IMR-90 (cell line): ENCODE data around the gene DPCD. TPM values are rescaled to one million over a fixed set of nuclear protein-coding genes. Genes with fewer than 3 reads are reported as not detected.

ENCODE experiments used
- ATAC-seq: fragments of 200-7000 bp; cut with Tn5 transposase; 2 replicates; pipeline ENCODE4 v1.9.1; 2020; ENCODE audit warnings: low read depth, mild to moderate bottlenecking, moderate library complexity
- BruUV-seq: library from RNA; stranded (reverse); fragments of 400-500 nt; replicated peaks from 2 replicates; lab custom pipeline; 2021; lab: Mats Ljungman, UMichigan
- CTCF ChIA-PET: fragments of 300-600 bp; formaldehyde crosslinking; extraction: SDS; loops from one replicate; lab custom pipeline; 2021; ENCODE audit warnings: antibody characterized with exemption; lab: Yijun Ruan, JAX
- POLR2A ChIA-PET: fragments of 300-600 bp; sonication (Branson Sonifier 250); formaldehyde crosslinking; loops from one replicate; lab custom pipeline; 2022; ENCODE audit warnings: antibody characterized with exemption; ENCODE audit not compliant: unreplicated experiment; lab: Charles Lee
- DNase-seq: peaks from one replicate; pipeline ENCODE4 v3.0.0; 2013
- H2AFZ ChIP-seq: replicated peaks from 2 replicates; pipeline ENCODE3; 2013; ENCODE audit warnings: low read length, mild to moderate bottlenecking; ENCODE audit not compliant: poor library complexity
- H2AK5ac ChIP-seq: 2 replicates; pipeline ENCODE4 v1.6.1; 2013; ENCODE audit warnings: low read depth, low read length, inconsistent platforms
- H2AK9ac ChIP-seq: replicated peaks from 2 replicates; pipeline ENCODE3; 2013; ENCODE audit warnings: mild to moderate bottlenecking, low read depth, low read length, moderate library complexity; ENCODE audit not compliant: poor library complexity
- H2BK120ac ChIP-seq: 2 replicates; pipeline ENCODE4 v1.6.1; 2013; ENCODE audit warnings: low read depth, low read length, inconsistent platforms
- H2BK15ac ChIP-seq: 3 replicates; pipeline ENCODE4 v1.6.1; 2013; ENCODE audit warnings: low read depth, low read length, inconsistent platforms
- H2BK20ac ChIP-seq: 2 replicates; pipeline ENCODE4 v1.6.1; 2013; ENCODE audit warnings: low read depth, mild to moderate bottlenecking, inconsistent platforms, low read length, moderate library complexity
- H2BK5ac ChIP-seq: 2 replicates; pipeline ENCODE4 v1.6.1; 2013; ENCODE audit warnings: mild to moderate bottlenecking, low read depth, low read length, inconsistent platforms; ENCODE audit not compliant: poor library complexity, severe bottlenecking
- H3K14ac ChIP-seq: replicated peaks from 2 replicates; pipeline ENCODE4 v1.6.1; 2013; ENCODE audit warnings: low read depth, low read length, inconsistent platforms
- H3K18ac ChIP-seq: 2 replicates; pipeline ENCODE4 v1.6.1; 2013; ENCODE audit warnings: low read depth, low read length, control low read depth
- H3K23ac ChIP-seq: 2 replicates; pipeline ENCODE4 v1.6.1; 2013; ENCODE audit warnings: low read depth, low read length, inconsistent platforms
- H3K27ac ChIP-seq: 2 replicates; pipeline ENCODE4 v1.5.1; 2013; ENCODE audit warnings: mild to moderate bottlenecking, control low read depth, low read length; ENCODE audit not compliant: insufficient read depth
- H3K27me3 ChIP-seq: 2 replicates; pipeline ENCODE4 v1.6.1; 2013; ENCODE audit warnings: low read length; ENCODE audit not compliant: control insufficient read depth, insufficient read depth
- H3K36me3 ChIP-seq: 2 replicates; pipeline ENCODE4 v1.6.1; 2013; ENCODE audit warnings: low read length, mixed read lengths; ENCODE audit not compliant: control insufficient read depth, insufficient read depth
- H3K4ac ChIP-seq: 2 replicates; pipeline ENCODE4 v1.6.1; 2013; ENCODE audit warnings: low read depth, low read length, inconsistent platforms
- H3K4me1 ChIP-seq: 2 replicates; pipeline ENCODE4 v1.6.1; 2013; ENCODE audit warnings: low read length, mixed read lengths; ENCODE audit not compliant: control insufficient read depth, insufficient read depth
- H3K4me2 ChIP-seq: 2 replicates; pipeline ENCODE4 v1.6.1; 2013; ENCODE audit warnings: low read depth, mild to moderate bottlenecking, control low read depth, low read length, moderate library complexity
- H3K4me3 ChIP-seq: 2 replicates; pipeline ENCODE4 v1.5.1; 2013; ENCODE audit warnings: low read depth, mild to moderate bottlenecking, control low read depth, low read length, moderate library complexity; ENCODE audit not compliant: insufficient read depth
- H3K56ac ChIP-seq: 2 replicates; pipeline ENCODE4 v1.6.1; 2013; ENCODE audit warnings: low read length, inconsistent platforms; ENCODE audit not compliant: insufficient read depth; ENCODE audit errors: extremely low read depth
- H3K79me1 ChIP-seq, 2 experiments: 2 replicates each; pipeline ENCODE4 v1.6.1; 2013; ENCODE audit warnings: low read length in 2 of 2, inconsistent platforms in 1 of 2, low read depth in 1 of 2
- H3K9ac ChIP-seq: 2 replicates; pipeline ENCODE4 v1.6.1; 2013; ENCODE audit warnings: low read depth, low read length, control low read depth
- H3K9me1 ChIP-seq: 2 replicates; pipeline ENCODE4 v1.6.1; 2013; ENCODE audit warnings: low read length, inconsistent platforms; ENCODE audit not compliant: insufficient read depth
- H3K9me3 ChIP-seq: 2 replicates; pipeline ENCODE4 v1.6.1; 2013; ENCODE audit warnings: low read length; ENCODE audit not compliant: control insufficient read depth, insufficient read depth
- H4K20me1 ChIP-seq: 2 replicates; pipeline ENCODE4 v1.6.1; 2013; ENCODE audit warnings: low read length, inconsistent platforms; ENCODE audit not compliant: insufficient read depth
- H4K5ac ChIP-seq: 2 replicates; pipeline ENCODE4 v1.6.1; 2013; ENCODE audit warnings: mild to moderate bottlenecking, low read depth, low read length, control low read depth
- H4K8ac ChIP-seq, 2 experiments: 2 replicates each; pipeline ENCODE4 v1.6.1; 2013; ENCODE audit warnings: low read depth in 2 of 2, low read length in 2 of 2, control low read depth in 1 of 2, inconsistent platforms in 1 of 2
- H4K91ac ChIP-seq: 2 replicates; pipeline ENCODE4 v1.6.1; 2013; ENCODE audit warnings: low read depth, low read length, inconsistent platforms; ENCODE audit not compliant: insufficient read depth
- CEBPB ChIP-seq: IDR thresholded peaks from 2 replicates; pipeline ENCODE4 v1.6.1; 2012; ENCODE audit warnings: low read depth, low read length, improper control_type of control experiment
- CTCF ChIP-seq: conservative IDR thresholded peaks from 2 replicates; pipeline ENCODE4 v1.5.1; 2012; ENCODE audit warnings: mild to moderate bottlenecking, low read depth, low read length, improper control_type of control experiment
- ELK1 ChIP-seq: fragments of 150-350 bp; IDR thresholded peaks from 2 replicates; pipeline ENCODE4 v1.6.1; 2016; ENCODE audit warnings: low read depth, mild to moderate bottlenecking, low read length, moderate library complexity, borderline replicate concordance
- FOS ChIP-seq: fragments of 150-350 bp; IDR thresholded peaks from 2 replicates; pipeline ENCODE4 v1.6.1; 2016; ENCODE audit warnings: low read depth, low read length
- MAZ ChIP-seq: IDR thresholded peaks from 2 replicates; pipeline ENCODE4 v1.6.1; 2012; ENCODE audit warnings: low read depth, mild to moderate bottlenecking, low read length, improper control_type of control experiment, moderate library complexity, borderline replicate concordance
- NFE2L2 ChIP-seq: fragments of 150-350 bp; IDR thresholded peaks from 2 replicates; pipeline ENCODE4 v1.6.1; 2016; ENCODE audit warnings: low read depth, mild to moderate bottlenecking, low read length
- POLR2A ChIP-seq: IDR thresholded peaks from 2 replicates; pipeline ENCODE4 v1.6.1; 2012; ENCODE audit warnings: mild to moderate bottlenecking, low read depth, low read length
- SMC3 ChIP-seq: fragments of 150-350 bp; IDR thresholded peaks from 2 replicates; pipeline ENCODE4 v1.6.1; 2016; ENCODE audit warnings: low read depth, mild to moderate bottlenecking, antibody characterized with exemption, low read length, moderate library complexity
- USF2 ChIP-seq: fragments of 150-350 bp; IDR thresholded peaks from 2 replicates; pipeline ENCODE4 v1.6.1; 2017; ENCODE audit warnings: mild to moderate bottlenecking, antibody characterized with exemption, low read length, low read depth
- WGBS, 2 experiments: methylation state at CpG; one replicate each; pipeline versions ENCODE4 v1.1.5 to v1.1.7; 2013; ENCODE audit warnings: missing lambda C conversion rate in 2 of 2; ENCODE audit not compliant: insufficient read length in 1 of 2; ENCODE audit errors: extremely low coverage in 2 of 2; 5-methylcytosine and 5-hydroxymethylcytosine counted together
- dilution Hi-C: fragments of 300-500 bp; cut with HindIII; formaldehyde crosslinking; loops from one replicate; pipeline ENCODE4 v1.14.3; 2018; ENCODE audit warnings: low sequenced_read_pairs; ENCODE audit not compliant: unreplicated experiment
- in situ Hi-C: fragments of 300-500 bp; cut with MboI; formaldehyde crosslinking; loops from 3 replicates; pipeline ENCODE4 v1.14.3; 2019; ENCODE audit warnings: low sequenced_read_pairs, inconsistent platforms, mixed read lengths
- intact Hi-C: fragments of 100-400 bp; cut with micrococcal nuclease; formaldehyde crosslinking; loops from 2 replicates; pipeline ENCODE4 v1.10.0; 2022
- polyA plus RNA-seq, 3 experiments: library from polyadenylated mRNA; depleted of rRNA; stranded (reverse); fragments of >200 nt; gene quantifications; 2 replicates each; pipeline ENCODE4 v1.2.3, GENCODE V29; 2012; ENCODE audit warnings: low replicate concordance in 1 of 3
- total RNA-seq: library from RNA; depleted of rRNA; stranded (reverse); fragments of >200 nt; gene quantifications from 2 replicates; pipeline ENCODE4 v1.2.3, GENCODE V29; 2012

The DPCD gene
- total and polyA plus RNA-seq, 2 of the 4 experiments (the other 2 are of a cell fraction), result 59.1 to 73.7 TPM

GRCh38 chr10:101563007-101563406 lies 25.1 kb upstream of the DPCD start:
- Histone ChIP-seq H2BK5ac (no peak overlapping the region), H3K9ac (no peak overlapping the region), H3K27me3 (peaks cover 27% of the 10 kb centered on the region), H3K9me3 (no peaks in the 10 kb centered on the region), H3K4me1 (peaks cover 2% of the 10 kb centered on the region; the same call in 1 of the 2 replicates), H2BK15ac (no peak overlapping the region), H3K79me1 (no peaks in the 10 kb centered on the region), H3K23ac (no peak overlapping the region), H2BK120ac (no peak overlapping the region), H3K9me1 (peaks cover 5% of the 10 kb centered on the region), H4K8ac (no peak overlapping the region), H3K27ac (no peak overlapping the region), H3K4me2 (no peak overlapping the region), H2AK9ac (no peak overlapping the region), H3K4ac (no peak overlapping the region), H4K5ac (no peak overlapping the region), H2AK5ac (no peak overlapping the region), H3K4me3 (no peak overlapping the region), H3K56ac (no peak overlapping the region), H3K18ac (no peak overlapping the region), H2AFZ (no peak overlapping the region), H4K20me1 (no peaks in the 10 kb centered on the region), H4K91ac (no peak overlapping the region), H2BK20ac (no peak overlapping the region), H3K36me3 (no peaks in the 10 kb centered on the region), H3K14ac (no peak overlapping the region)
- no peak for ATAC-seq
- TF ChIP-seq CTCF (no peak), NFE2L2 (no peak), CEBPB (no peak), ELK1 (no peak), MAZ (no peak), SMC3 (no peak), POLR2A (no peak), USF2 (no peak), FOS (no peak)
- intact Hi-C loops, result no loop called here
- no CpG with 5 or more reads among the region's 3 CpGs for WGBS, 2 experiments
- ChIA-PET CTCF (interaction anchor here (0.6 kb wide), 1 partner anchor 96 kb away, joined by 9 read pairs; no protein-coding TSS in a partner anchor), POLR2A (no interaction called here)
- in situ Hi-C loops, result no loop called here
- BruUV-seq, result no TSS peak
- dilution Hi-C loops, result no loop called here
- no peak for DNase-seq
